HFFc6 (cell line): Measurements from ENCODE around the gene LYL1. TPM values are rescaled to one million over a fixed set of nuclear protein-coding genes. Genes with fewer than 3 reads are reported as not detected.

Experiments used
- DNase-seq: peaks from one replicate; pipeline ENCODE4 v3.0.0-alpha.2; 2018
- H3K27ac Mint-ChIP-seq: 2 replicates; pipeline ENCODE4 v1.8.0; 2020; ENCODE audit warnings: mild to moderate bottlenecking, mixed read lengths
- H3K27me3 Mint-ChIP-seq: 2 replicates; pipeline ENCODE4 v1.8.0; 2021; ENCODE audit warnings: mild to moderate bottlenecking, moderate library complexity, mixed read lengths; ENCODE audit not compliant: insufficient read depth
- H3K36me3 Mint-ChIP-seq: 2 replicates; pipeline ENCODE4 v1.8.0; 2021; ENCODE audit warnings: low read depth, mixed read lengths
- H3K4me1 Mint-ChIP-seq: 2 replicates; pipeline ENCODE4 v1.8.0; 2020; ENCODE audit warnings: low read depth, mixed read lengths
- H3K4me3 Mint-ChIP-seq: 2 replicates; pipeline ENCODE4 v1.8.0; 2020; ENCODE audit warnings: mild to moderate bottlenecking, moderate library complexity, mixed read lengths
- H3K9me3 Mint-ChIP-seq: 2 replicates; pipeline ENCODE4 v1.8.0; 2020; ENCODE audit warnings: mild to moderate bottlenecking, mixed read lengths
- CTCF ChIP-seq: fragments of 200-600 bp; sonication (generic); IDR thresholded peaks from 2 replicates; pipeline ENCODE4 v1.5.0; 2021; ENCODE audit warnings: antibody characterized with exemption, mild to moderate bottlenecking
- total RNA-seq, 6 experiments: library from RNA; stranded (reverse); fragmentation: NEBNext Ultra II Directional; extraction: Animal tissue kit (Norgen Biotek cat#: 25700); gene quantifications; 2 replicates in 1 of 6; 3 replicates in 5 of 6; pipeline ENCODE4 v1.2.3, GENCODE V29; 2021

LYL1 gene
- total RNA-seq, 6 experiments from 2014 or later, result 1.5 to 5.1 (median 4.2) TPM

- Mint-ChIP-seq H3K4me1 (peaks cover 90% of the 10 kb centered on the region), H3K4me3 (no peak overlapping the region), H3K36me3 (no peaks in the 10 kb centered on the region), H3K9me3 (no peaks in the 10 kb centered on the region), H3K27ac (peak overlapping the region; percentile 98), H3K27me3 (peaks cover 2% of the 10 kb centered on the region)
- TF ChIP-seq CTCF, result no peak
- no peak for DNase-seq
Observed at GRCh38 chr19:13057147-13057572, 45.5 kb downstream of the LYL1 start.

- H3K4me3 Mint-ChIP-seq, result peak overlapping the region; percentile 83
- H3K9me3 Mint-ChIP-seq, result no peaks in the 10 kb centered on the region
- H3K36me3 Mint-ChIP-seq, result no peaks in the 10 kb centered on the region
- H3K27me3 Mint-ChIP-seq, result peaks cover 2% of the 10 kb centered on the region
- no peak for TF ChIP-seq CTCF
- H3K4me1 Mint-ChIP-seq, result peaks cover 95% of the 10 kb centered on the region
- DNase-seq, result peak; percentile 67
- peak overlapping the region; percentile 98 for H3K27ac Mint-ChIP-seq
Observed at GRCh38 chr19:13056052-13056660, 46.5 kb downstream of the LYL1 start.

GRCh38 chr19:13055213-13056051 is 47.2 kb downstream of the LYL1 start:
- DNase-seq, result peak; percentile 77
- peaks cover 2% of the 10 kb centered on the region for H3K27me3 Mint-ChIP-seq
- H3K27ac Mint-ChIP-seq, result peak overlapping the region; percentile 98
- peaks cover 94% of the 10 kb centered on the region for H3K4me1 Mint-ChIP-seq
- H3K9me3 Mint-ChIP-seq, result no peaks in the 10 kb centered on the region
- no peaks in the 10 kb centered on the region for H3K36me3 Mint-ChIP-seq
- H3K4me3 Mint-ChIP-seq, result peak overlapping the region; percentile 83
- peak; percentile 54 for TF ChIP-seq CTCF

GRCh38 chr19:13054626-13055212 is 47.9 kb downstream of the LYL1 start:
- TF ChIP-seq CTCF, result no peak
- Mint-ChIP-seq H3K9me3 (no peaks in the 10 kb centered on the region), H3K27ac (peak overlapping the region; percentile 98), H3K27me3 (peaks cover 2% of the 10 kb centered on the region), H3K4me1 (peaks cover 94% of the 10 kb centered on the region), H3K36me3 (no peaks in the 10 kb centered on the region), H3K4me3 (peak overlapping the region; percentile 63)
- no peak for DNase-seq

GRCh38 chr19:13053761-13054625 is 48.7 kb downstream of the LYL1 start:
- Mint-ChIP-seq H3K27me3 (peaks cover 2% of the 10 kb centered on the region), H3K27ac (peak overlapping the region; percentile 98), H3K36me3 (no peaks in the 10 kb centered on the region), H3K4me1 (peaks cover 87% of the 10 kb centered on the region), H3K9me3 (no peaks in the 10 kb centered on the region), H3K4me3 (peak overlapping the region; percentile 63)
- DNase-seq, result peak; percentile 89
- no peak for TF ChIP-seq CTCF
